Fibroblast of pulmonary artery (primary cell): ENCODE results near the gene RGS19.

Experiments used
- DNase-seq: peaks from one replicate; pipeline ENCODE4 v3.0.0-alpha.2; 2010; ENCODE audit warnings: low read depth
- H3K4me3 ChIP-seq: replicated peaks from 2 replicates; pipeline ENCODE4 v1.5.1; 2011; ENCODE audit warnings: low read depth, mild to moderate bottlenecking, control low read depth, low read length, moderate library complexity
- TF ChIP-seq, protein P1 (sequence below): IDR thresholded peaks from 2 replicates; pipeline ENCODE4 v1.5.1; 2011; ENCODE audit warnings: mild to moderate bottlenecking, control low read depth, low read length, inconsistent platforms; ENCODE audit errors: missing control alignments

RGS19 gene

DNA sequence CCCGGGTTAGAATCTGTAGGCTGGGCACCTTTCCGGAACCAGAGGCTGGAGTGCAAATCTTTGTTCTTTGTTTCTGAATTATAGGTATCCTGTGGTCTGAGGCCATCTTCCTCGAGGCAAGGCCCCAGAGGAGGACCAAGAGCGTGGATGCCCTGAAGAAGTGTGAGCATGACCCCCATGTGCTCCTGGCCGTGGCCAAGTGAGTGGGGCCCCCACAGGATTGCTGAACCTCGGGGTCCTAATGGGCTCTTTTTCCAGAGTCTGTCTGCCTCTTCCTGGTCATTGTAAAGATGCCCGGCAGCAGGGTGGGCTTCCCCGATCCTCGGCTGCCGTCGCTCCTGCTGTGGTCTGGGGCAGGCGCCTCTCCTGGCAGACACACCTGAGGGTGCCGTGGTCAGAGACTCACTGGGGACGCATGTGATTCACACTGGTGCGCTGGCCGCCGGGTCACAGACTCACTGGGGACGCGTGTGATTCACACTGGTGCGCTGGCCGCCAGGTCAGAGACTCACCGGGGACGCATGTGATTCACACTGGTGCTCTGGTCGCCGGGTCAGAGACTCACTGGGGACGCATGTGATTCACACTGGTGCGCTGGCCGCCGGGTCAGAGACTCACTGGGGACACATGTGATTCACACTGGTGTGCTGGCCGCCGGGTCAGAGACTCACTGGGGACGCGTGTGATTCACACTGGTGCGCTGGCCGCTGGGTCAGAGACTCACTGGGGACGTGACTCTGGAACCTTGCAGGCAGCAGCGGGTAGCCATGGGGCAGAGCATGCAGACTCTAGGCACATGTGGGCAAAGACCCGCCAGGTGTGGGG, 49.8 kb downstream of the RGS19 start:
- TF ChIP-seq, protein P1, sequence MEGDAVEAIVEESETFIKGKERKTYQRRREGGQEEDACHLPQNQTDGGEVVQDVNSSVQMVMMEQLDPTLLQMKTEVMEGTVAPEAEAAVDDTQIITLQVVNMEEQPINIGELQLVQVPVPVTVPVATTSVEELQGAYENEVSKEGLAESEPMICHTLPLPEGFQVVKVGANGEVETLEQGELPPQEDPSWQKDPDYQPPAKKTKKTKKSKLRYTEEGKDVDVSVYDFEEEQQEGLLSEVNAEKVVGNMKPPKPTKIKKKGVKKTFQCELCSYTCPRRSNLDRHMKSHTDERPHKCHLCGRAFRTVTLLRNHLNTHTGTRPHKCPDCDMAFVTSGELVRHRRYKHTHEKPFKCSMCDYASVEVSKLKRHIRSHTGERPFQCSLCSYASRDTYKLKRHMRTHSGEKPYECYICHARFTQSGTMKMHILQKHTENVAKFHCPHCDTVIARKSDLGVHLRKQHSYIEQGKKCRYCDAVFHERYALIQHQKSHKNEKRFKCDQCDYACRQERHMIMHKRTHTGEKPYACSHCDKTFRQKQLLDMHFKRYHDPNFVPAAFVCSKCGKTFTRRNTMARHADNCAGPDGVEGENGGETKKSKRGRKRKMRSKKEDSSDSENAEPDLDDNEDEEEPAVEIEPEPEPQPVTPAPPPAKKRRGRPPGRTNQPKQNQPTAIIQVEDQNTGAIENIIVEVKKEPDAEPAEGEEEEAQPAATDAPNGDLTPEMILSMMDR: no peak
- DNase-seq: no peak
- no peak overlapping the region for H3K4me3 ChIP-seq

DNA sequence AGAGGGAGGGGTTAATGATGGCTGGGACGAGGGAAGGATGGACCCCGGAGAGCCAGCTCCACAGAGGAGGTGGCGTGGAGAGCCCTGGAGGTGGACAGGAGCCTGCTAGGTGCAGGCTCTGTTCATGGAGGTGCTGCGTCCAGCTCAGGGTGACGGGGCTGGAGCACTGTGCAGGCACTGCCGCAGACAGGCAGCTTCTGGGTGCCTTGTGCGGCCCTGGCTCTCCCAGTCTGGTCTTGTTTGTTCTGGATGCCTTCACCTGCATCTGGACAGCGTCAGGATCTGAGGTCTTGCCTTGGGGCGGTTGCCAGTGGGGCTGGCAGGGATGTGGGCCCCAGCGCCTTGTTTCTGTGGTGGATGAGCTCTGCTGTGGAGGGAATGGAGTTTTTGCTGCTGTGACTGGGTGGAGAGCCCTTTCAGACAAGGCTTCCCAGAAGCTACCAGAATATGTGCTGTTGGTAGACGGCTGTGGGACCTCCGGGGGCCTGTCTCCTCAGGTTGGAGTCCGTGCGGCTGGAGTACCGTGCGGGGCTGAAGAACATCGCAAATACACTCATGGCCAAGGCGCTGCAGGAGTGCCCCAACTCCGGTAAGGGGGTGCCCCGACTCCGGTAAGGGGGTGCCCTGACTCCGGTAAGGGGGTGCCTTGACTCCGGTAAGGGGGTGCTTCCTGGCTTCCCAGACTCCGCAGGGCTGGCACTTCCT, 51.2 kb downstream of the RGS19 start:
- H3K4me3 ChIP-seq: no peak overlapping the region
- DNase-seq: no peak
- TF ChIP-seq, protein P1: no peak

- TF ChIP-seq, protein P1: no peak
- H3K4me3 ChIP-seq: no peak overlapping the region
- no peak for DNase-seq
Observed at GRCh38 chr20:64025826-64026412, 53.4 kb downstream of the RGS19 start.

GRCh38 chr20:64025101-64025825, 54.1 kb downstream of the RGS19 start:
- no peak for DNase-seq
- TF ChIP-seq, protein P1: no peak
- no peak overlapping the region for H3K4me3 ChIP-seq

GRCh38 chr20:64024141-64024990, 55.0 kb downstream of the RGS19 start:
- DNase-seq: no peak
- H3K4me3 ChIP-seq: no peak overlapping the region
- TF ChIP-seq, protein P1: no peak
